Measurements from ENCODE around the gene ZBTB5. TPM values are rescaled to one million over a fixed set of nuclear protein-coding genes. Genes with fewer than 3 reads are reported as not detected.
"Not testable (repeated sequence)": the region's sequence is repeated elsewhere in the genome, so short reads cannot be mapped to it uniquely, and the experiment has no call there.

The ZBTB5 gene
- total RNA-seq, result 1 to 10 TPM; 9.7 TPM

- Mint-ChIP-seq H3K4me1 (peaks cover 31% of the 10 kb centered on the region), H3K9me3 (ENCODE audit: low read depth) (no peaks in the 10 kb centered on the region), H3K4me3 (peak within 1 kb of the TSS; percentile 96), H3K27ac (peak within 1 kb of the TSS; percentile 94), H3K36me3 (peaks cover 10% of the 10 kb centered on the region), H3K27me3 (no peaks in the 10 kb centered on the region)
- DNase-seq (peak; percentile 99), ATAC-seq (peak; percentile 83)
- CTCF ChIA-PET, result interaction anchor here (0.8 to 1.3 kb wide), 2 partner anchors 15 to 54 kb away, joined by 3 to 5 read pairs; no protein-coding TSS in a partner anchor
These were observed at the start of gene ZBTB5 for GRCh38 chr9:37465249-37466036. TSS of gene ZBTB5 (minus strand) at chr9:37465450. CDS start at chr9:37442551, 22,899 bp downstream.

GRCh38 chr9:37514999-37515398, 49.7 kb upstream of the ZBTB5 start:
- ATAC-seq, result peak; percentile 11
- no peak for DNase-seq
- Mint-ChIP-seq H3K4me3 (no peak overlapping the region), H3K36me3 (no peaks in the 10 kb centered on the region), H3K27ac (no peak overlapping the region), H3K27me3 (no peaks in the 10 kb centered on the region), H3K9me3 (ENCODE audit: low read depth) (no peaks in the 10 kb centered on the region), H3K4me1 (peaks cover 11% of the 10 kb centered on the region)
- CTCF ChIA-PET, result no interaction called here

- ATAC-seq; H3K9me3 Mint-ChIP-seq (ENCODE audit: low read depth); H3K27ac Mint-ChIP-seq; H3K27me3 Mint-ChIP-seq; H3K4me3 Mint-ChIP-seq; H3K36me3 Mint-ChIP-seq; CTCF ChIA-PET; DNase-seq: not testable (repeated sequence)
- H3K4me1 Mint-ChIP-seq, result peaks cover 11% of the 10 kb centered on the region
These were observed 49.2 kb upstream of the ZBTB5 start for GRCh38 chr9:37514415-37514814.

GRCh38 chr9:37512437-37512836, 47.2 kb upstream of the ZBTB5 start:
- H3K36me3 Mint-ChIP-seq, result peaks cover under 1% of the 10 kb centered on the region
- ATAC-seq, result peak; percentile 38
- peaks cover 11% of the 10 kb centered on the region for H3K4me1 Mint-ChIP-seq
- no peak overlapping the region for H3K4me3 Mint-ChIP-seq
- DNase-seq, result peak; percentile 56
- CTCF ChIA-PET, result no interaction called here
- no peaks in the 10 kb centered on the region for H3K9me3 Mint-ChIP-seq (ENCODE audit: low read depth)
- H3K27me3 Mint-ChIP-seq, result no peaks in the 10 kb centered on the region
- H3K27ac Mint-ChIP-seq, result no peak overlapping the region

GRCh38 chr9:37511016-37512010, 46.1 kb upstream of the ZBTB5 start:
- no peak for ATAC-seq
- Mint-ChIP-seq H3K4me3 (no peak overlapping the region), H3K27ac (no peak overlapping the region), H3K4me1 (peaks cover 11% of the 10 kb centered on the region), H3K9me3 (ENCODE audit: low read depth) (no peaks in the 10 kb centered on the region), H3K36me3 (peaks cover 5% of the 10 kb centered on the region), H3K27me3 (no peaks in the 10 kb centered on the region)
- CTCF ChIA-PET, result interaction anchor here (0.9 to 1.6 kb wide), 2 partner anchors 24 to 96 kb away, joined by 3 to 4 read pairs; no protein-coding TSS in a partner anchor
- DNase-seq, result no peak

- H3K4me1 Mint-ChIP-seq, result peaks cover 12% of the 10 kb centered on the region
- ATAC-seq; CTCF ChIA-PET; DNase-seq; H3K9me3 Mint-ChIP-seq (ENCODE audit: low read depth); H3K36me3 Mint-ChIP-seq; H3K27me3 Mint-ChIP-seq; H3K27ac Mint-ChIP-seq; H3K4me3 Mint-ChIP-seq: not testable (repeated sequence)
These were observed 44.8 kb upstream of the ZBTB5 start for GRCh38 chr9:37510053-37510452.

- Mint-ChIP-seq H3K36me3 (peaks cover 12% of the 10 kb centered on the region), H3K27ac (no peak overlapping the region), H3K27me3 (no peaks in the 10 kb centered on the region), H3K4me3 (no peak overlapping the region), H3K9me3 (ENCODE audit: low read depth) (no peaks in the 10 kb centered on the region), H3K4me1 (peaks cover 12% of the 10 kb centered on the region)
- CTCF ChIA-PET, result no interaction called here
- DNase-seq (no peak), ATAC-seq (no peak)
These were observed 44.3 kb upstream of the ZBTB5 start for GRCh38 chr9:37509536-37509935.

- DNase-seq, result no peak
- CTCF ChIA-PET, result no interaction called here
These were observed 43.6 kb upstream of the ZBTB5 start for GRCh38 chr9:37508834-37509206.

GRCh38 chr9:37508135-37508833, 43.0 kb upstream of the ZBTB5 start:
- H3K4me3 Mint-ChIP-seq, result no peak overlapping the region
- H3K27me3 Mint-ChIP-seq, result no peaks in the 10 kb centered on the region
- no peaks in the 10 kb centered on the region for H3K9me3 Mint-ChIP-seq (ENCODE audit: low read depth)
- H3K4me1 Mint-ChIP-seq, result peaks cover 22% of the 10 kb centered on the region
- DNase-seq (no peak), ATAC-seq (no peak)
- H3K36me3 Mint-ChIP-seq, result peaks cover 21% of the 10 kb centered on the region
- no peak overlapping the region for H3K27ac Mint-ChIP-seq
- CTCF ChIA-PET, result no interaction called here

More at GRCh38 chr9:37508834-37509206, 43.6 kb upstream of the ZBTB5 start:
- Mint-ChIP-seq H3K36me3 (peaks cover 16% of the 10 kb centered on the region), H3K27ac (no peak overlapping the region), H3K9me3 (ENCODE audit: low read depth) (no peaks in the 10 kb centered on the region), H3K4me3 (no peak overlapping the region), H3K27me3 (no peaks in the 10 kb centered on the region), H3K4me1 (peaks cover 16% of the 10 kb centered on the region)
- ATAC-seq, result no peak

GRCh38 chr9:37507566-37508134, 42.4 kb upstream of the ZBTB5 start:
- CTCF ChIA-PET, result no interaction called here

GRCh38 chr9:37504605-37505004, 39.4 kb upstream of the ZBTB5 start:
- Mint-ChIP-seq H3K27ac (peak overlapping the region; percentile 24), H3K9me3 (ENCODE audit: low read depth) (no peaks in the 10 kb centered on the region), H3K4me3 (no peak overlapping the region), H3K36me3 (peaks cover 53% of the 10 kb centered on the region), H3K27me3 (no peaks in the 10 kb centered on the region), H3K4me1 (peaks cover 31% of the 10 kb centered on the region)
- CTCF ChIA-PET, result no interaction called here
- DNase-seq (no peak), ATAC-seq (no peak)

More at GRCh38 chr9:37507566-37508134, 42.4 kb upstream of the ZBTB5 start:
- Mint-ChIP-seq H3K27me3 (no peaks in the 10 kb centered on the region), H3K9me3 (ENCODE audit: low read depth) (no peaks in the 10 kb centered on the region), H3K4me3 (no peak overlapping the region), H3K27ac (no peak overlapping the region), H3K36me3 (peaks cover 28% of the 10 kb centered on the region), H3K4me1 (peaks cover 28% of the 10 kb centered on the region)
- DNase-seq, result no peak
- no peak for ATAC-seq

- Mint-ChIP-seq H3K4me1 (peaks cover 31% of the 10 kb centered on the region), H3K27ac (peak overlapping the region; percentile 82), H3K27me3 (no peaks in the 10 kb centered on the region), H3K9me3 (ENCODE audit: low read depth) (no peaks in the 10 kb centered on the region), H3K36me3 (peaks cover 55% of the 10 kb centered on the region), H3K4me3 (no peak overlapping the region)
- ATAC-seq, result peak; percentile 86
- CTCF ChIA-PET, result no interaction called here
- DNase-seq, result peak; percentile 75
These were observed 38.5 kb upstream of the ZBTB5 start for GRCh38 chr9:37503736-37504135.

Measured in activated CD8-positive, alpha-beta memory T cell treated with anti-CD3 and anti-CD28 coated beads, Interleukin-2, amount 10 ng/mL, durations not matched to agents 7 days and 5 days (primary cell).